ENCODE measurements around the gene SOWAHD.

GRCh38 chrX:119728487-119728886 lies 29.9 kb upstream of the SOWAHD start:
- TF ChIP-seq CTCF (IDR thresholded peaks at IDR 0.05) (peak in 2 of 6 experiments; percentile 12 to 17), POLR2A (IDR thresholded peaks at IDR 0.05) (no peak)
